Effector CD8-positive, alpha-beta T cell (primary cell): ENCODE measurements around the gene ZCCHC24.

ENCODE experiments used
- DNase-seq: peaks from one replicate; lab custom pipeline; 2025; lab: John Stamatoyannopoulos, UW

ZCCHC24 gene

DNA sequence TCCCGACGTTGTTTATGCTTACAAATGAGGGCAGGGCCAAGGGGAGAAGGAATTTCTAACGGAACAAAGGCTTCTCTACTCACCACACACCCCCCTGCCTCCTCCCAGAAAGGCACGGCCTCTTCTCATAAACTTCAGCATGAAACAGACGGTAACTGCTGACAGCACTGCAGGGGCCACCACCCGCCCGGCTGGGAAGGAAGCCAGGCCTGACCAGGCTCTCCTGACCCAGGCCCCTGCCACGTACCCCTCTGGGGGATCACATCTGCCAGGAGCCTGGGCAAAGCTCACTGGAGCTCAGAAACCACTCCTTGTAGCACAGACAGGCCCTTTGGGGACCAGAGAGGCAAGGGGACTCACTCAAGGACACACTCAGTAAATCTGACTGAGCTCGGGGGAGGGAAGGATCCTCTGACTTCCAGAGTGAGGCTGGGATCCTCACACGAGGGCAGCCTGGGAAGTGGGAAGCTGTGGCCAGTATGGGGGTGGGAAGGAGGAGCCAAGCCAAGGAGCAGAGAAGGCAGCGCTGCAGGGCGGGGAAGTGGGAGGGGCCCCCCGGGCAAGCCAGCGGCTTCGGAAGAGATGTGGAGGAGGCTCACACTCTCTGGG is 46.1 kb downstream of the ZCCHC24 start:
- DNase-seq = no peak

- DNase-seq = no peak
These were observed 46.8 kb downstream of the ZCCHC24 start for GRCh38 chr10:79398642-79399041.

GRCh38 chr10:79397575-79398303 is 47.7 kb downstream of the ZCCHC24 start:
- no peak for DNase-seq

DNA sequence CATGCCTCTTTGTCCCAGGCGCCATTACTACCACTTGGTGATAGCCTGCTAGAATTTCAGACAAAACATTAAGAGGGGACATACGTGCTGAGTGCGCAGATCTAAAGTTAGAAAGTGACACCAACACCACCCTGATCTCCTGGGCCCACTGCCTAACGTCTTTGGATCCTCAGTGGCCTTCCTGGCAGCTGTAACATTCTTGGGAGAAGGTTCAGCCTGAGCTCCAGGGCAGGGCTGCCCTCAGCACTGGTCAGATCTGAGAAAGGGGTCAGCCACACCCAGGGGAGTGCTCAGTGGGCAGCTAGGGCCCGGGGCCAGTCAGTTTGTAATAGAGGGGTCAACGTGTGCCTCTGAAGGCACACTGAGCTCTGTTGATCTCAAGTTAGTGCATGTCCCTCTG is 48.4 kb downstream of the ZCCHC24 start:
- no peak for DNase-seq

- DNase-seq = no peak
These were observed 48.9 kb downstream of the ZCCHC24 start for GRCh38 chr10:79396520-79396919.

GRCh38 chr10:79394664-79395063 is 50.8 kb downstream of the ZCCHC24 start:
- DNase-seq = no peak

GRCh38 chr10:79393924-79394610 is 51.4 kb downstream of the ZCCHC24 start:
- no peak for DNase-seq

DNA sequence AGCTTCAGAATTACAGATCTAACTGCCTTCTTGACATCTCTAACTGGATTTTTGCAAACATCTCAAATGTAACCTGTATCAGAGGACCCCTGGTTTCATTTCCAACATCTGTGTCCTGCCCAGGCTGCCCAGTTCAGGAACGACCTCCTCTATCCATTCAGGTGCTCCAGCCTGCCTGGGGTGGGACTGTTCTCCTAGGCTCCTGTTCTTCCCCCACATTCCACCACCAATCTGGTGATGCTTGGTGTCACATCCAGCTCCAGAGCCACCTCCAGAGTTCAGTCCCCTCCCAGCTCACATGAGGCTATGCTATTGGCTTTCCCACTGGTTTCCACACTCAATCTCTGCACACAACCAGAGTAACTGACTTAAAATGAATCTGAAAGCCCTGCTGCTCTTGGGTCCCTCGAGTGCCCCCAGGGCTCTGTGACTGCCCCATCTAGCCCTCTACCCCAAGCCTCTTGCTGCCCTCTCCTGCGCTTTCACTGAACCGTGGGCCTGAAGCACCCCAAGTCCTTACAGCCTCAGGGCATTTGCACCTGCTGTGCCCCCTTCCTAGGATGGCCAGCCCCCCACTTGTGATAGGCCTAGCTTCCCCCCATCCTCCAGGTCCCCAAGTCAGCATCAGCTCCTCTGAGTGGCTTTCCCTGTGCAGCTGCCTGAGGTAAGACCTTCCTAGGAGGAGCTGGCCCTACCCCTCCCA is 52.1 kb downstream of the ZCCHC24 start:
- no peak for DNase-seq

GRCh38 chr10:79392506-79393176 is 52.8 kb downstream of the ZCCHC24 start:
- no peak for DNase-seq

DNA sequence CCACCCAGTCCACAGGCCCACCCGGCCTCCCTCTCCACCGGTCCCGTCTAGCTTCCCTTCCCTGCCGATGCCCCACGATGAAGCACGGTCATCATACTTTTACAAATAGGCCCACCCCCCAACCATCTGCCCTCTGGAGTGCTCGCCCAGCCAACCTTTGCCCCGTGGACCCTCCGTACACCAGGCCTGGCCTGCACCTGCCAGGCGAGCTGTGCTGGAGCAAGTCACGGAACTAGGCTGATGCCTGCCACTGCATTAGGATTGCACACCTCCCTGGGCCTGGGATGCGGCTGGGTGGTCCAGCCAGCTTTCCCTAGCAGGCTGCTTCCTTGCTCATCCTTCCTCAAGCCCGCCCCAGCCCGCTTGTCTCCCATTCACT is 53.4 kb downstream of the ZCCHC24 start:
- DNase-seq = no peak

DNA sequence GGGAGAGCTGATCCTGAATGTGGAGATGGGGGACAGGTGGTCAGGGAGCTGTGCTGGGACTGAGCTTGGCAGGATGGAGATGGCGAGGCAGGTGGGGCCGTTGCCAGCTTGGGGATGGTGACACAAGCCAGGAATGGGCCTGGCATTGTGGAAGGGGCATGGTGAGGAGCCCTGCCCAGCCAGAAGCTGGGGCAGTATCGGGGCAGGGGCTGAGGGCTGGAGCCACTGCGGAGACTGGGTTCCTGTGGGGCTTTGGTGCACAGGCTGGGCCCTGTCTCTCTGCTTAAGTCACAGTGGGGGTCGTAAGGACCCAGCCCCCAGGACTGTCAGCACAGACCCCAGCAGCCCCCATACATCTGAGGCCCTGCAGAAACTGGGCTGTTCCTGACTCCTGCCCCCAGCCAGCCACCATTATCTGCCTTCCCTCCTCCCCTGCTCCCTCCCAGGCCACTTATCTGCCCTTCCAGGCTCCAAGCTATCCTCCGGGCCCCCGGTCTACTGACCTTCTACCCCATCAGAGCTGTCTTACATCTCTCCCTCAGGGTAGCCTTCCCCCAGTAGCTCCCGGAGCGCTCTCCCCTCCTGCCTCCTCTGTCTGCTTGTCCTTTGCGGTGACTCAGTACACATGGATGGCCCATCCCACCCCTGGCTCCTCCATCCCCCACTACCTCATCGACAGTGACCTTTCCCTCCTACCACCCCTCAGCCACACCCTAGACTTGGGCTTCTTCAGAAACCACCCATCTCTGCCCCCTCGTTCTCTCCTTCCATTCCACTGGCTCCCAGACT is 54.0 kb downstream of the ZCCHC24 start:
- no peak for DNase-seq

DNA sequence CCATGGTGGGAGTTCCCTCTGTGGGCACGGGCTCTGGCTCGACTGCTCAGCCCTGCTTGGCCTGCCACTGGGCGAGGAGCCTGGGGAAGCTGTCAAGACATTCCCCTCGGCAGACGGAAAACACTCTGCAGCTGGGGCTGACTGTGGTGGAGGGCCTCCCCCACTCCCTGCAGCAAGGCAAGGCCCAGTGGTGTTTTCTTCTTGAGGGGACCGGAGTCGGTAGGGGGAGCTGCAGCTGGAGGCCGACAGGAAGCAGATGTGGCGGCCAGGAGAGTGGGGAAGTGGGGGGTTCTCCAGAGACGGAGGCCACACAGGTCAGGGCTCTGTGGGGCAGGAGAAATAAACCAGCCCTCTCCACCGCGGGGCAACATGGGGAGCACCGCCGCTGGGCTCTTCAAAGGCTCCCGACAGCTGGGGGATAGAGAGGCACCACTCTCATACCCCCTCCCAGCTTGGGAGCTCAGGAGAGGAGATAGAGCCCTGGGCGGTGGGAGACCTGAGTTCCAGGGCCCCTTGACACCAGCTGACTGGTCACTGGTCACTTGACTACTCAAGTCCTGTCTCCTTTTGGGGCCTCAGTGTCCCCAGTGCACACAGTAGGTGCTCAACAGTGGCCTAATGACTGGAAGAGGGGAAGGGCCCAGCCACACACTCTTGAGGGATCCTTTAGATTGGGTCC is 54.7 kb downstream of the ZCCHC24 start:
- DNase-seq = no peak

GRCh38 chr10:79390057-79390456 is 55.4 kb downstream of the ZCCHC24 start:
- DNase-seq = no peak

DNA sequence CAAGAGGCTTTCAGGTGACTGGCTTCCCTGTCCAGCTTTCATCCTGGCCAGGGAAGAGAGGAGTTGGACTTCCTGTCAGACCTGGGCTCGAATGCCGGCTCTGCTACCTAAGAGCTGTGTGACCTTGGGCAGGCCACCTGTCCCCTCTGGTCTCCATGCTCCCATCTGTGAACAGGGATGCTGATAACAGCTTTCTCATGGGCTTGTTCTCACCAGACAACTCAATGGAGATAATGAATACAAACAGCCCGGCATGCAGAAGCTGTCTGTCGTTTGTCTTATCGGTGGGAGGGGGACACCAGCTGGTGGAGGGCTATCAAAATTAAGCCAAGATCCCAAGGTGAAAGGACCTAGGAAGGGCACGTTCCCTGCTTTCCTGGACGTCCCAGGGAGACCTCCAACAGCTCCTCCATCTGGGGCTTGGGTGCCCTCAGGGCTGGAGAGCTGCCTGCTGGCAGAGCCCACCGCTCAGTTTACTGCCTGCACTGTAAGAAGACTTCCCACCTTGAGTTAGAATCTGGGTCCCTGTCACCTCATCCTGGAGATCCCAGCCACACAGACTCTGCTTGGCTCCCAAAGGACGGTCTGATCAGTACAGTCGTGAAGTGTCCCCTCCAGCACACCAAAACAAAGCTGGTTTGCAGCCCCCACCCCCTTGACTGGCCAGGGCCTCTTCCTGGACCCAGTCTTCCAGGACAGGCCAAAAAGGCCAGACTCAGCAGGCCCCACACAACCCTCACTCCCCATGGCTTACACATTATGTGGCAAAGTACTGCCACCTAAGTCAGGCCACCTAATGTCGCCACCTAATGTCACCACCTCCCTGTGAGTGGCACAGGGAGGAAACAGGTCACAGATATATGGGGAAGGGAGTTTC is 57.2 kb downstream of the ZCCHC24 start:
- DNase-seq = no peak

GRCh38 chr10:79387466-79387973 is 57.9 kb downstream of the ZCCHC24 start:
- DNase-seq = no peak

GRCh38 chr10:79386637-79387465 is 58.6 kb downstream of the ZCCHC24 start:
- no peak for DNase-seq

- DNase-seq = no peak
These were observed 59.5 kb downstream of the ZCCHC24 start for GRCh38 chr10:79385804-79386531.

GRCh38 chr10:79385392-79385795 is 60.0 kb downstream of the ZCCHC24 start:
- DNase-seq = no peak
